GM12865 (cell line): Measurements from ENCODE around the gene CDH13.

Source experiments
- DNase-seq: peaks from one replicate; pipeline ENCODE4 v3.0.0; 2010; ENCODE audit warnings: low read depth
- H3K4me3 ChIP-seq: 2 replicates; pipeline ENCODE4 v1.5.1; 2011; ENCODE audit warnings: mild to moderate bottlenecking, low read depth, low read length, control low read depth
- TF ChIP-seq, protein P1 (sequence below): IDR thresholded peaks from 2 replicates; pipeline ENCODE4 v1.5.1; 2011; ENCODE audit warnings: low read length, control low read depth, low read depth, inconsistent platforms; ENCODE audit not compliant: insufficient read depth; ENCODE audit errors: missing control alignments

Gene CDH13

DNA sequence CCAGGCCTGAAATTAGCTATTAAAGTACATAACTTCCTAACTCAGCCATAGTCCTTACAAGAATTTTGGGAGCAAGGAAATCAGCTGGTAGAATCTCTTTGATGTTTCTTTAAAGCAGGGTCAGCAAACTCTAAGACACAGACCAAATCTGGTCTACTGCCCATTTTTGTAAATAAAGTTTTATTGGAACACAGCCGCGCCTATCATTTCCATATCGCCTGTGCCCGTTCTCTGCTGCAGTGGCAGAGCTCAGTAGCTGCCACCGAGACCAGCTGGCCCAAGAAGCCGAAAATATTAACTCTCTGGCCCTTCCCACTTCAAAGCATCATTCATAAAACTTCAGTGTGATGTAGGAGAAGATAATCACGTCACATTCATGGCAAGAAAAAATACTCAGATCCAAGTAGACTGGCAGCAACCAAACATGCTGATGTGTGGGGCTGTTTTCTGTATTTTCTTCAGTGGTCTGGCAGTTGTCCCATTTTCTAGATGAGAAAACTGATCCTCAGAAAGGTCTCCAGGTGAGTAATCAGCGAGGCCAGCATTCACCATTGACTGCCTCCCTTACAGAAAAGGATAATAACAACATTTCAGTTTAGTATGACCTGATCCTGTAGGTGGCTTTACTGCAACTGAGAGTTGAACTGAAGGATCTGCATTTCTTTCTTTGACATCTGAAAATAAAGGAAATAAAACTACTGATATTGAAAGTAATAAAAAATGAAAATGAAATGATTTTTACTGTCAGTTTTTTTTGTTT lies 1163.1 kb downstream of the CDH13 start:
- H3K4me3 ChIP-seq: no peak overlapping the region
- TF ChIP-seq, protein P1, sequence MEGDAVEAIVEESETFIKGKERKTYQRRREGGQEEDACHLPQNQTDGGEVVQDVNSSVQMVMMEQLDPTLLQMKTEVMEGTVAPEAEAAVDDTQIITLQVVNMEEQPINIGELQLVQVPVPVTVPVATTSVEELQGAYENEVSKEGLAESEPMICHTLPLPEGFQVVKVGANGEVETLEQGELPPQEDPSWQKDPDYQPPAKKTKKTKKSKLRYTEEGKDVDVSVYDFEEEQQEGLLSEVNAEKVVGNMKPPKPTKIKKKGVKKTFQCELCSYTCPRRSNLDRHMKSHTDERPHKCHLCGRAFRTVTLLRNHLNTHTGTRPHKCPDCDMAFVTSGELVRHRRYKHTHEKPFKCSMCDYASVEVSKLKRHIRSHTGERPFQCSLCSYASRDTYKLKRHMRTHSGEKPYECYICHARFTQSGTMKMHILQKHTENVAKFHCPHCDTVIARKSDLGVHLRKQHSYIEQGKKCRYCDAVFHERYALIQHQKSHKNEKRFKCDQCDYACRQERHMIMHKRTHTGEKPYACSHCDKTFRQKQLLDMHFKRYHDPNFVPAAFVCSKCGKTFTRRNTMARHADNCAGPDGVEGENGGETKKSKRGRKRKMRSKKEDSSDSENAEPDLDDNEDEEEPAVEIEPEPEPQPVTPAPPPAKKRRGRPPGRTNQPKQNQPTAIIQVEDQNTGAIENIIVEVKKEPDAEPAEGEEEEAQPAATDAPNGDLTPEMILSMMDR: no peak
- DNase-seq: no peak

DNA sequence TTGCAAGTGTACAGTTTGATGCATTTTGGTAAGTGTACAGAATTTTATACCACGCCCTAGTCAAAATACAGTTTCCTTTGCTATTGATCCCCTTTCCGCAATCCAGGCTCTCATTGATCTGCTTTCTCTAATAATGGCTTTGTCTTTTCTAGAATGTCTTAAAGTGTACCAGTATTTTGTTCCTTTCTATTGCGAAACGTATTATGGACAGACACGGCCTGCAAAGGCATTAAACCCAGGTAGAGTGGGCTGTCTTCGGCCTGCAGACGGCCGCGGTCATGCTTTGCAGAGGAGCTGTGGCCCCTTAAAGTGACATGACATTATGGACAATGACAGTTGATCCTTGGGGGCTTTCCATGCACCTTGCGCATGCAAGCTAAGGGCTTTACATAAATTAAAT lies 1165.1 kb downstream of the CDH13 start:
- TF ChIP-seq, protein P1: no peak
- no peak overlapping the region for H3K4me3 ChIP-seq
- no peak for DNase-seq

DNA sequence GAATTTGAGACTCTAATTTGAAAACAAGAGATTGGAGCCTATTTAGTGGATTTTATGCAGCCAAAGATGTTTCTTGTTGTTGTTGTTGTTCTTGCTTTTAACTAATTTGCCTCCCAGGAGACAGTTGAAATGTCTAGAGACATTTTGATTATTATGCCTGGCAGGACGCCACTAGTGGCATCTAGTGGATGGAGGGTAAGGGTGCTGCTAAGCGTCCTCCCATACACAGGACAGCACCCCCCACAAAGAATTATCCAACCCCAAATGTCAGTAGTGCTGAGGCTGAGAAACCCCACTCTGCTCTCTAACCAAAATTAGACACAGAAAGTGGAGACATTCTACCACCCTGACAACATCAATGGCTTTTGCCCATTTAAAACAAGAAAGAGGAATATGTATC lies 1165.6 kb downstream of the CDH13 start:
- TF ChIP-seq, protein P1: no peak
- no peak for DNase-seq
- no peak overlapping the region for H3K4me3 ChIP-seq

DNA sequence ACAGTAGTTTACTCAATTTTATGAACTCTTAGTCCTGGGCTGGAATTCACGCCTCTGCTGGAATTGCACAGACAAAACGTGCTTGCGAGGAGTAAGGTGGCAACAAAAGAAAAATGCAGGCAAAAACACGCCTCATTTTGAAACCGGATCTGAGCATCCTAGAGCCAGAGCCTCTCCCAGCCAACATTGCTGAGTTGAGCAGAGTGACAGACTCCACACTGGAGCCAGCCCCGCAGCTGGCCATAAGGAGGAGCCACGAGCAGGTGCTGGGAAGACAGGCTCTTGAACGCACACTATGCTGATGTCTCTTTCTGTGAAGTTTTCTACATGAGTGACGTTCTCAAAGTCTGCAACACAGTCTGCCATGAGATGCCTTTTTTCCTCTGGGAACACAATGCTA lies 1166.4 kb downstream of the CDH13 start:
- no peak for DNase-seq
- TF ChIP-seq, protein P1: no peak

DNA sequence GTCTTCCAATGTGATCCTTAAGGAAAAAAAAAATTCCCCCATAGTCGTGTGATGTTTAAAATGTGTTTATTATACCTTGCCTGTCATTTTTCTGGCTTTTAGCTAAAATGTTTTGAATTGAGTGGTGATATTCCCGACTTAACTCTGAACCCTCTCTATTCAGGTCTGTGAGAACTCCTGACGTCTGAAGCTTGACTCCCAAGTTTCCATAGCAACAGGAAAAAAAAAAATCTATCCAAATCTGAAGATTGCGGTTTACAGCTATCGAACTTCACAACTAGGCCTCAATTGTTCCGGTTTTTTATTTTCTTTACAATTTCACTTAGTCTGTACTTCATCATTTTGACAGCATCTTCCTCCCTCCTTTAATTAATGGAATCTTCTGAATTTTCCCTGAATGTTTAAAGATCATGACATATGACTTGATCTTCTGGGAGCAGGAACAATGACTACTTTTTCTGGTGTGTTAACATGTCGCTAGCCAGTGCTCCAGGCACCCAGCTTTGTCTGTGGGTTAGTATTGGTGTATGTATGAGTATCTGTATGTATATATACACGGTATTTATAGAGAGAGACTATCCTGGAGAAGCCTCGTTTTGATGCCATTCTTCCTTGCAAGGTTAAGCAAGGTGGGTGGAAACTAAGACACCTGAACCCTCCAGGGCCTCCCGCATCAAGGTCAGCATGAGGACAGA lies 1168.2 kb downstream of the CDH13 start:
- no peak for DNase-seq
- H3K4me3 ChIP-seq: no peak overlapping the region
- TF ChIP-seq, protein P1: no peak

More for the DNA sequence above, 1166.4 kb downstream of the CDH13 start:
- H3K4me3 ChIP-seq: no peak overlapping the region

DNA sequence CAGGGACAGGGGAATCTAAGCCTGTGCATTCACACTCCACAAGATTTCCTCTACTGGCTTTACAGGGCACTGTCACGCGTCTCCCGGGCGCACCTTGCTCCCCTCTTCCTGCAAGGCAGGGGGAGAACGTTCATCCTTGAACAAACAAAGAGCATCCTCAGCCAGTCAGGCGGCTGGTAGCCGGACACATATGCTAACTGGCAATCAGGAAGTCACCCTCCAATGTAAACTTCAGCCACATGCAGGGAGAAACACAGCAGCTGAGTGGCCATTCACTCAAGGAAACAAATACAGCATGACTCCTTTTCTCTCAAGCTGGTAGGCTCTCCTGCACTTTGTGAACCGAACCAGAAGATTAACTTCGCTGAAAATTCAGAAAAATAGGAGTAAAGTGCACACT lies 1170.2 kb downstream of the CDH13 start:
- DNase-seq: no peak
- TF ChIP-seq, protein P1: no peak
- H3K4me3 ChIP-seq: no peak overlapping the region
